ENCODE data around the gene MPG.

MPG gene

DNA sequence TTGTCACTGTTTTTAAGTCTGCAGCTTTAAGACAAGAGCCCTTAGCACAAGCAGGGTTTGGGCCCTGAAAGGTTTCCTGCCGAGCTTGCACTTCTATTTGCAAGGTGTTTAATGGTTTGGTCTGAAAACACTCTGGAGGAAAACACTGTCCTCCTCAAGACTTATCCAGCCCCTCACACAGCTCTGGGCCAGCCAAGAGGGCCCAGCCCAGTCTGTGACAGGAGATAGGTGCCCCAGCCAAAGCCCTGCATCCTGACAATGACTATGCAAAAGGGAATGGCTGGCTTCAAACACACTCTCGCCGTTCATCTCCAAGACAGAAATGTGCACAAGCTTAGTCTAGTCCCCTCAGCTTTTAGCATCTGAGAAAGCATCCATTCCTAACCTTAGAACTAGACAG is 26.9 kb downstream of the MPG start:
- peaks cover 0 to 15% of the 10 kb centered on the region in 2 donors for H3K4me1 ChIP-seq (ENCODE audit: control insufficient read depth in 1 of 2, insufficient read depth in 2 of 2, low read length in 2 of 2)
- H3K9me3 ChIP-seq (ENCODE audit: control insufficient read depth in 1 of 2, low read length in 2 of 2): no peaks in the 10 kb centered on the region
- peaks cover 13 to 16% of the 10 kb centered on the region in 2 donors for H3K36me3 ChIP-seq (ENCODE audit: control insufficient read depth in 1 of 2, insufficient read depth in 2 of 2, low read length in 2 of 2)
- H3K27ac ChIP-seq (ENCODE audit: low read length): no peak overlapping the region
- no peak overlapping the region for H3K4me3 ChIP-seq (ENCODE audit: low read depth in 1 of 2, low read length in 2 of 2)
- H3K27me3 ChIP-seq (ENCODE audit: low read depth, low read length): no peaks in the 10 kb centered on the region

DNA sequence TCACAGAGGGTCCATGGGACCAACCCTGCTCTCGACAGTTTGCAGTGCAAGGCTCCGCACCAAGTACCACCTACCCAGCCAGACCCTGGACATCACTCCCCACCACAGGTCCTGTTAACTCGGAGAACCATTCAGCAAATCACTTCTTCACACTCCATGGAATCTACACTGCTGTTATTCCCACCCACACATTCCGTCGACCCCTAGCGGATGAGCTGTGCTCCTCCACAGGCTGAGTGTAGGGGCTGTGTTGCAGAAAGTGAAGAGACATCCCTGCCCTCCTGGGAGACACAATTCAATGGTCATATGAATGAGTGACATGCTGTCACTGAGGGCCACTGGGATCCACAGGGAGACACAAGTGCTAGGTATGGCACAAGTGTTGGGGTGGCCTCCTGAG is 27.5 kb downstream of the MPG start:
- H3K36me3 ChIP-seq (ENCODE audit: control insufficient read depth in 1 of 2, insufficient read depth in 2 of 2, low read length in 2 of 2): peaks cover 13 to 19% of the 10 kb centered on the region in 2 donors

DNA sequence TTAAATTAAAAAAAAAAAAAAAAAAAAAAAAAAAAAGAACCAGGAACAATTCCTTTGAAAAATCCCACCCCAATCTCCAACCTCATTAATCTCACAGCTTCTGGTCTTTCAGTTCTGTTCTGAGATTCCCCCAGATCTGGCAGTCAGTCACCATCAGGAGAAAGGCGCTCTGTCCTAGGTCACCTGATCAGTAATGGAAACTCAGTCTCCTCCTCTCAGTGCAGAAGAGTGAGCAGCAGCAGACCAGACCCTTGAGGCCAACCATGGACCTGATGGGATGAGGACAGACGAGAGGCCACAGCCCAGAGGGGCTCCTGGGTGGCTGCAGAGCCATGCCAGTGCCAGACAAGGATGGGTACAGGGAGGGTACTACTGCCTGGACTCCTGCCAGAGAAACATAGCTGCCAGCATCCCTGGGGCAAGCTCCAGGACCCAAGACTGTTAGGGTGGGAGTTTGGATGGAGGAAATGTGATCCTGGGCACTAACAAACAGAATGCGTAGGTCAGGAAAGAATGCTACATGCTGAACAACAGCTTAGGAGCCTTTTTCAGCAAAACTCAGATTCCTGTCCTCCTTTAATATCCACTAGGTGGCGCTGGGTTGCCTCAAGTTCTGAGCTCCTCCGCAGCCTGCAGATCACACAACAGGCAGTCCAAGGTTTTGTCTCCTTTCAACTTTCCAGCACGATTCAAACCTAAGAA is 28.7 kb downstream of the MPG start:
- no peaks in the 10 kb centered on the region for H3K27me3 ChIP-seq (ENCODE audit: low read depth, low read length)
- peaks cover 14 to 22% of the 10 kb centered on the region in 2 donors for H3K36me3 ChIP-seq (ENCODE audit: control insufficient read depth in 1 of 2, insufficient read depth in 2 of 2, low read length in 2 of 2)
- H3K27ac ChIP-seq (ENCODE audit: low read length): no peak overlapping the region
- H3K9me3 ChIP-seq (ENCODE audit: control insufficient read depth in 1 of 2, low read length in 2 of 2): no peaks in the 10 kb centered on the region
- peaks cover 0 to 12% of the 10 kb centered on the region in 2 donors for H3K4me1 ChIP-seq (ENCODE audit: control insufficient read depth in 1 of 2, insufficient read depth in 2 of 2, low read length in 2 of 2)
- H3K4me3 ChIP-seq (ENCODE audit: low read depth in 1 of 2, low read length in 2 of 2): no peak overlapping the region

More for the DNA sequence above, 27.5 kb downstream of the MPG start:
- peaks cover 0 to 15% of the 10 kb centered on the region in 2 donors for H3K4me1 ChIP-seq (ENCODE audit: control insufficient read depth in 1 of 2, insufficient read depth in 2 of 2, low read length in 2 of 2)
- no peak overlapping the region for H3K27ac ChIP-seq (ENCODE audit: low read length)
- no peaks in the 10 kb centered on the region for H3K9me3 ChIP-seq (ENCODE audit: control insufficient read depth in 1 of 2, low read length in 2 of 2)
- H3K27me3 ChIP-seq (ENCODE audit: low read depth, low read length): no peaks in the 10 kb centered on the region
- H3K4me3 ChIP-seq (ENCODE audit: low read depth in 1 of 2, low read length in 2 of 2): no peak overlapping the region

DNA sequence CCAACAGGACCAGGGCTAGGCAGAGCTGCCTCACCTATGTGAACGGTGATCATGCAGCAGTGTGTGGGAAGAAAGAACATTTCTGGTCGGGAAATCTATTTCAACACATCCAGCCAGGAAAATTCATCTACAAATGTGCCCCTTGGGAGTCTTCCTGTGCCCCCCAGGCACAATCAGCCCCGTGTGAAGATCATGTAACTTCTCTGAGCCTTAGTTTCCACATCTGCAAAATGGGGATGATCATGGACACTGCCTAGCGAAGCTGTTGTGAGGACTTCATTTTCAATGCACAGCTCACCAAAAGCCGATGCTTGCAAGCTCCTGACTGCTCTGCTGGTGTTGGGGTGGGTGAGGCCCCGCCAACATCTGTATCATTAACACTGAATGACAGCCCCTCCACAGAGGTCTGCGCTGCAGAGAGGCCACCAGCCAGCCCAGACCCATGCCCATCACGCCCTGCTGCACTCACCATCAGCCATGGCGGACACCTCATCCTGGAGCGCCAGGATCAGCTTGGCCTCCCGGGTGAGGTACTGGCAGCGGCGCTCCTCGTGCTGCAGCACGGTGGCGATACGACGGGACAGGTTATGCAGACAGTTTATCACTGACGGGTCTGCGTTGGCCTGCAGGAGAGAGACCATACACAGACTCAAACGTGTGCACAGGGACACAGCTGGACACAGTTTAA is 34.3 kb downstream of the MPG start:
- H3K9me3 ChIP-seq (ENCODE audit: control insufficient read depth in 1 of 2, low read length in 2 of 2): no peaks in the 10 kb centered on the region
- H3K4me1 ChIP-seq (ENCODE audit: control insufficient read depth in 1 of 2, insufficient read depth in 2 of 2, low read length in 2 of 2): peaks cover 0 to 7% of the 10 kb centered on the region in 2 donors
- H3K4me3 ChIP-seq (ENCODE audit: low read depth in 1 of 2, low read length in 2 of 2): no peak overlapping the region
- H3K27me3 ChIP-seq (ENCODE audit: low read depth, low read length): no peaks in the 10 kb centered on the region
- peaks cover 27 to 39% of the 10 kb centered on the region in 2 donors for H3K36me3 ChIP-seq (ENCODE audit: control insufficient read depth in 1 of 2, insufficient read depth in 2 of 2, low read length in 2 of 2)
- no peak overlapping the region for H3K27ac ChIP-seq (ENCODE audit: low read length)

DNA sequence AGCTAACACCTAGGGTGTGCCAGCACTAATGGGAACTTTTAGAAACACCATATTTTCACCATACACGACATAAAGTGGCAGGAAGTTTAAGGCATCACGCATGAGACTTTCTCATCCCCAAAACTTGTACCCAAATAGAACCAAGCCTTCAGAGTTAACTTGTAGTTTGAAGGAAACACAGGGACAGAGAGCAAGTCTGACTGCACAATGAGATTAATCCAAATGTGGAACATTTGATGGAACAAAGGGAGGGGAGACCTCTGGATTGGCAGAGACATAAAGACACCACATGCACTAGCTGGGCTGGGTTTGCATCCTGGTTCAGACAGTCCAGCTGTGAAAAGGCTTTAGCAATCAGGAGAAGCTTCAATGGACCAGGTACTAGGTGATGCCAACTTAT is 36.3 kb downstream of the MPG start:
- H3K27me3 ChIP-seq (ENCODE audit: low read depth, low read length): no peaks in the 10 kb centered on the region
- peaks cover 21 to 37% of the 10 kb centered on the region in 2 donors for H3K36me3 ChIP-seq (ENCODE audit: control insufficient read depth in 1 of 2, insufficient read depth in 2 of 2, low read length in 2 of 2)
- H3K9me3 ChIP-seq (ENCODE audit: control insufficient read depth in 1 of 2, low read length in 2 of 2): no peaks in the 10 kb centered on the region
- H3K4me3 ChIP-seq (ENCODE audit: low read depth in 1 of 2, low read length in 2 of 2): no peak overlapping the region
- peaks cover 0 to 7% of the 10 kb centered on the region in 2 donors for H3K4me1 ChIP-seq (ENCODE audit: control insufficient read depth in 1 of 2, insufficient read depth in 2 of 2, low read length in 2 of 2)
- no peak overlapping the region for H3K27ac ChIP-seq (ENCODE audit: low read length)

DNA sequence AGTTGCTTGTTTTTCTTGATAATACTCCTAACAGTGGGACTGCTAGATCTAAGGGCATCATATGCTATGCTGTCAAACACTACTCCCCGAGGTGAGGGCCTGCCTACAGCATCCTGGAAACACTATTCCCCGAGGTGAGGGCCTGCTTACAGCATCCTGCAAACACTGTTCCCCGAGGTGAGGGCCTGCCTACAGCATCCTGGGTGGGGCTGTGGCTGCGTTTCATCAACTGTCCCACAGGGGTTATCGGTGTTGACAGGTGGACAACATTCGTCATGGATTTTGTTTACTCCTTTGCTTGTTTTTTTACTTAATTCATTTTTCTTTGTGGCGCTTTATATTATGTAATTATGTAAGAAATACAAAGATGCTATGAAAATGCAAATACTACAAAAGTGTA is 38.0 kb downstream of the MPG start:
- Histone ChIP-seq H3K4me1 (ENCODE audit: control insufficient read depth in 1 of 2, insufficient read depth in 2 of 2, low read length in 2 of 2) (peaks cover 0 to 7% of the 10 kb centered on the region in 2 donors), H3K9me3 (ENCODE audit: control insufficient read depth in 1 of 2, low read length in 2 of 2) (no peaks in the 10 kb centered on the region), H3K4me3 (ENCODE audit: low read depth in 1 of 2, low read length in 2 of 2) (no peak overlapping the region), H3K27ac (ENCODE audit: low read length) (no peak overlapping the region), H3K27me3 (ENCODE audit: low read depth, low read length) (no peaks in the 10 kb centered on the region), H3K36me3 (ENCODE audit: control insufficient read depth in 1 of 2, insufficient read depth in 2 of 2, low read length in 2 of 2) (peaks cover 17 to 29% of the 10 kb centered on the region in 2 donors)

DNA sequence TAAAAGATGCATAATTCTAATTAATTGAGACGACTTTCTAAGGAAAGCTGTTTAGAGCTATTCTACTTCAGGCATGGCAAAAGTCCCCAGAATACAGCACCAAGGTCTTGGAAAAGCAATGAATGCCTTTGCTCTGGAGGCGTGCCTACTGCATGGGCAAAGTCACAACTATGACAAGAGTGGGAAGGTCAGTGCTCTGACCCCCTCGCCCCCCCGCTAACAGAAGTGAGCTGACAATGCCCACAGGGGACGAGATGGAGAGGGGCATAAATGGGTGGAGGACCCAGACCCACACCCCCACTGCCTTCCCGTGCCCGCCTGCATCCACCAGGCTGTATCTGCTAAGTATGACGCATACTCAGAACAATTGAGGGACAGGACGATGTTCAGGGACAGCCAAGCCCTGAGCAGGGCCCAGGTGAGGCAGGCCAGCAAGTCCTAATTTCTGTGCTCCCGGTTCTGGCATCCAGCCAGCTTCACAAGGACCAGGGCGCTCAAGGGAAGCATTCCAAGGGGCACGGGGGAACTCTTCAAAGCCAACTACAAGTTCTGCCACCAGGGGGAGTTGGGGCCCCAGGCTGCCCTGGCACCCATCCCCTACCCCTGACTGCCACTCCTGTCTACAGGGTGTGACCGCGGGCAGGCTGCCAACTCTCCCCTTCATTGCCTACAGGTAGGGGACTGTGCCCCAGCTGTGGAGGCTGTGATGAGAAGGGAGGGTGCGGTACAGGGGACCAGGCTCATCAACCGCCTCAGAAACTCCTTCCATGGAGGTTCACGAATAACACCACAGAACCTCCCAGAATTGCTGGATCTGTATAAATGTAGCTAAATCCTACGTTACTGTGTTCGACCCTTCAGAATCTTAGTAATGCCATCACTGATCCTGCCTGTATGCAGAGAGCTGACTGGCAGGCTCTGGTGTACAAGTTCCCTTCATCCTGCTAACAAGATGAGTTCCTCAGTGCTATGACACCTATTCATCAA is 39.6 kb downstream of the MPG start:
- H3K27ac ChIP-seq (ENCODE audit: low read length): no peak overlapping the region
- no peak overlapping the region for H3K4me3 ChIP-seq (ENCODE audit: low read depth in 1 of 2, low read length in 2 of 2)
- peaks cover 10 to 21% of the 10 kb centered on the region in 2 donors for H3K36me3 ChIP-seq (ENCODE audit: control insufficient read depth in 1 of 2, insufficient read depth in 2 of 2, low read length in 2 of 2)
- no peaks in the 10 kb centered on the region for H3K27me3 ChIP-seq (ENCODE audit: low read depth, low read length)
- H3K4me1 ChIP-seq (ENCODE audit: control insufficient read depth in 1 of 2, insufficient read depth in 2 of 2, low read length in 2 of 2): peaks cover 0 to 7% of the 10 kb centered on the region in 2 donors
- H3K9me3 ChIP-seq (ENCODE audit: control insufficient read depth in 1 of 2, low read length in 2 of 2): no peaks in the 10 kb centered on the region

DNA sequence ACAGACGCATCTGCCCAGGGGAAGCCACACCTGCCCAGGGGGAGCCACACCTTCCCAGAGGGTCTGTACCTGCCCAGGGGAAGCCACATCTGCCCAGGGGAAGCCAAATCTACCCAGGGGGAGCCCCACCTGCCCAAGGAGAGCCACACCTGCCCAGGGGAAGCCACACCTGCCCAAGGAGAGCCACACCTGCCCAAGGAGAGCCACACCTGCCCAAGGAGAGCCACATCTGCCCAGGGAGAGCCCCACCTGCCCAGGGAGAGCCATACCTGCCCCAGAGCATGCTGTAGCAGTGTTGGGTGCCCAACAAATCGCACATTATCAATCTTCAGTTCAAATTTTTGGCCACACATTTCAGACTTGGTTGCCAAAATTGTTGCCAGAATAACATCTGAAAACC is 40.8 kb downstream of the MPG start:
- Histone ChIP-seq H3K27ac (ENCODE audit: low read length) (no peak overlapping the region), H3K9me3 (ENCODE audit: control insufficient read depth in 1 of 2, low read length in 2 of 2) (no peaks in the 10 kb centered on the region), H3K27me3 (ENCODE audit: low read depth, low read length) (no peaks in the 10 kb centered on the region), H3K4me3 (ENCODE audit: low read depth in 1 of 2, low read length in 2 of 2) (no peak overlapping the region), H3K36me3 (ENCODE audit: control insufficient read depth in 1 of 2, insufficient read depth in 2 of 2, low read length in 2 of 2) (peaks cover 10 to 13% of the 10 kb centered on the region in 2 donors), H3K4me1 (ENCODE audit: control insufficient read depth in 1 of 2, insufficient read depth in 2 of 2, low read length in 2 of 2) (no peaks in the 10 kb centered on the region)

DNA sequence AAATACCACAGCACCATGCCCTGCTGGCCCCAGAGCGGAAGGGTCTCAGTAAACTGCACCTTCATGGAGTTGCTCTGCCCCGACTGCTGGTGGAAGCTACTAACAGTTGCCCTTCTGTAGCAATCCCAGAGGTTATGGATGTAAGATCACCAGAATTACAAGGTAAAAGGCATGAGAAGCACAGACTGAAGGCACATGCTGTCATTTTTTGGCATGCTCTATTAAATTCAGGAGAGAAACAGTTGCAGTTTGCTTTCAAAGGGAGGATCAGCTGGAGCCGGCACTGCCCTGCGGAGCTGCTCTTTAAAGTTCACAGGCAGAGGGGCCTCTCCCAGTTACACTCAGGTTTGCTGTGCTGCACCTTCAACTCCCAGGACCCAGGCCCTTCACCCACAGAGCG is 41.3 kb downstream of the MPG start:
- Histone ChIP-seq H3K27ac (ENCODE audit: low read length) (no peak overlapping the region), H3K36me3 (ENCODE audit: control insufficient read depth in 1 of 2, insufficient read depth in 2 of 2, low read length in 2 of 2) (peaks cover 10 to 15% of the 10 kb centered on the region in 2 donors), H3K4me3 (ENCODE audit: low read depth in 1 of 2, low read length in 2 of 2) (no peak overlapping the region), H3K27me3 (ENCODE audit: low read depth, low read length) (no peaks in the 10 kb centered on the region), H3K4me1 (ENCODE audit: control insufficient read depth in 1 of 2, insufficient read depth in 2 of 2, low read length in 2 of 2) (no peaks in the 10 kb centered on the region), H3K9me3 (ENCODE audit: control insufficient read depth in 1 of 2, low read length in 2 of 2) (no peaks in the 10 kb centered on the region)

- no peaks in the 10 kb centered on the region for H3K9me3 ChIP-seq (ENCODE audit: control insufficient read depth in 1 of 2, low read length in 2 of 2)
- peaks cover 10 to 18% of the 10 kb centered on the region in 2 donors for H3K36me3 ChIP-seq (ENCODE audit: control insufficient read depth in 1 of 2, insufficient read depth in 2 of 2, low read length in 2 of 2)
- H3K4me1 ChIP-seq (ENCODE audit: control insufficient read depth in 1 of 2, insufficient read depth in 2 of 2, low read length in 2 of 2): no peaks in the 10 kb centered on the region
- H3K27me3 ChIP-seq (ENCODE audit: low read depth, low read length): no peaks in the 10 kb centered on the region
- no peak overlapping the region for H3K4me3 ChIP-seq (ENCODE audit: low read depth in 1 of 2, low read length in 2 of 2)
- no peak overlapping the region for H3K27ac ChIP-seq (ENCODE audit: low read length)
Observed at GRCh38 chr16:119835-120491, 41.9 kb downstream of the MPG start.
